ENCODE measurements around the gene CIZ1. TPM values are rescaled to one million over a fixed set of nuclear protein-coding genes. Genes with fewer than 3 reads are reported as not detected.

CIZ1 gene
- total RNA-seq, 1 donor from 2014 or later: 186 TPM

- Mint-ChIP-seq H3K4me1 (ENCODE audit: unreplicated experiment) (peaks cover 6% of the 10 kb centered on the region), H3K27ac (no peak overlapping the region), H3K27me3 (no peaks in the 10 kb centered on the region), H3K4me3 (peak overlapping the region; percentile 36), H3K9me3 (no peaks in the 10 kb centered on the region), H3K36me3 (peaks cover 3% of the 10 kb centered on the region)
- TF ChIP-seq CTCF (conservative IDR thresholded peaks at IDR 0.05): no peak
- DNase-seq (ENCODE audit: extremely low spot score, unreplicated experiment): no peak
Observed at GRCh38 chr9:128192601-128193371, 1.4 kb upstream of the CIZ1 start.

GRCh38 chr9:128190516-128191405 is 611 bp downstream of the CIZ1 start:
- peaks cover 13% of the 10 kb centered on the region for H3K36me3 Mint-ChIP-seq
- H3K27ac Mint-ChIP-seq: peak overlapping the region; percentile 82
- peaks cover 6% of the 10 kb centered on the region for H3K4me1 Mint-ChIP-seq (ENCODE audit: unreplicated experiment)
- DNase-seq (ENCODE audit: extremely low spot score, unreplicated experiment): no peak
- H3K27me3 Mint-ChIP-seq: no peaks in the 10 kb centered on the region
- H3K9me3 Mint-ChIP-seq: no peaks in the 10 kb centered on the region
- no peak for TF ChIP-seq CTCF (conservative IDR thresholded peaks at IDR 0.05)
- peak overlapping the region; percentile 99 for H3K4me3 Mint-ChIP-seq

- no peak for DNase-seq (ENCODE audit: extremely low spot score, unreplicated experiment)
- Mint-ChIP-seq H3K4me1 (ENCODE audit: unreplicated experiment) (peaks cover 6% of the 10 kb centered on the region), H3K36me3 (peaks cover 13% of the 10 kb centered on the region), H3K27me3 (no peaks in the 10 kb centered on the region), H3K9me3 (no peaks in the 10 kb centered on the region), H3K4me3 (peak overlapping the region; percentile 99), H3K27ac (no peak overlapping the region)
- no peak for TF ChIP-seq CTCF (conservative IDR thresholded peaks at IDR 0.05)
Observed at GRCh38 chr9:128190013-128190412, 1.4 kb downstream of the CIZ1 start.

GRCh38 chr9:128188209-128188608 is 3.2 kb downstream of the CIZ1 start:
- H3K9me3 Mint-ChIP-seq: no peaks in the 10 kb centered on the region
- peak overlapping the region; percentile 58 for H3K4me3 Mint-ChIP-seq
- H3K27ac Mint-ChIP-seq: no peak overlapping the region
- no peak for DNase-seq (ENCODE audit: extremely low spot score, unreplicated experiment)
- H3K4me1 Mint-ChIP-seq (ENCODE audit: unreplicated experiment): peaks cover 6% of the 10 kb centered on the region
- TF ChIP-seq CTCF (conservative IDR thresholded peaks at IDR 0.05): no peak
- no peaks in the 10 kb centered on the region for H3K27me3 Mint-ChIP-seq
- peaks cover 20% of the 10 kb centered on the region for H3K36me3 Mint-ChIP-seq

GRCh38 chr9:128187361-128187760 is 4.0 kb downstream of the CIZ1 start:
- Mint-ChIP-seq H3K4me1 (ENCODE audit: unreplicated experiment) (peaks cover 6% of the 10 kb centered on the region), H3K36me3 (peaks cover 24% of the 10 kb centered on the region), H3K9me3 (no peaks in the 10 kb centered on the region), H3K27me3 (no peaks in the 10 kb centered on the region), H3K4me3 (no peak overlapping the region), H3K27ac (no peak overlapping the region)
- no peak for DNase-seq (ENCODE audit: extremely low spot score, unreplicated experiment)
- TF ChIP-seq CTCF (conservative IDR thresholded peaks at IDR 0.05): no peak
